DND-41 (cell line): ENCODE results near the gene CHORDC1.

Experiments used
- ATAC-seq: fragments of 200-7000 bp; cut with Tn5 transposase; 3 replicates; pipeline ENCODE4 v1.9.1; 2021; ENCODE audit warnings: low read depth; ENCODE audit not compliant: insufficient read depth
- DNase-seq: peaks from one replicate; pipeline ENCODE4 v3.0.0-alpha.2; 2020
- H2AFZ ChIP-seq: 2 replicates; pipeline ENCODE4 v1.6.0; 2012; ENCODE audit warnings: low read depth, low read length
- H3K27ac ChIP-seq: 2 replicates; pipeline ENCODE4 v1.5.1; 2012; ENCODE audit warnings: low read length, inconsistent platforms
- H3K27me3 ChIP-seq: fragments of 200-600 bp; sonication (generic); 2 replicates; pipeline ENCODE4 v1.6.0; 2012; ENCODE audit warnings: low read length, mild to moderate bottlenecking, inconsistent platforms; ENCODE audit not compliant: insufficient read depth, poor library complexity
- H3K36me3 ChIP-seq: 2 replicates; pipeline ENCODE4 v1.5.1; 2012; ENCODE audit warnings: low read length, inconsistent platforms; ENCODE audit not compliant: insufficient read depth
- H3K4me1 ChIP-seq: 2 replicates; pipeline ENCODE4 v1.5.1; 2012; ENCODE audit warnings: mild to moderate bottlenecking, low read length; ENCODE audit not compliant: insufficient read depth
- H3K4me2 ChIP-seq: 2 replicates; pipeline ENCODE4 v1.6.0; 2012; ENCODE audit warnings: mild to moderate bottlenecking, moderate library complexity, low read length, inconsistent platforms; ENCODE audit not compliant: insufficient read depth
- H3K4me3 ChIP-seq, 2 experiments: fragments of 200-600 bp in 1 of 2; shearing (Covaris generic) in 1 of 2; 2 replicates each; pipeline ENCODE4 v1.5.1; 2012 to 2016; ENCODE audit warnings: inconsistent platforms in 2 of 2, low read length in 2 of 2, mild to moderate bottlenecking in 2 of 2, low read depth in 1 of 2, moderate library complexity in 1 of 2
- H3K79me2 ChIP-seq: 2 replicates; pipeline ENCODE4 v1.6.0; 2012; ENCODE audit warnings: low read length, inconsistent platforms; ENCODE audit not compliant: insufficient read depth
- H3K9ac ChIP-seq: 2 replicates; pipeline ENCODE4 v1.6.0; 2012; ENCODE audit warnings: low read depth, mild to moderate bottlenecking, inconsistent platforms, low read length, moderate library complexity
- H3K9me3 ChIP-seq: 2 replicates; pipeline ENCODE4 v1.5.1; 2012; ENCODE audit warnings: low read length, moderate library complexity, mild to moderate bottlenecking, inconsistent platforms; ENCODE audit not compliant: insufficient read depth, severe bottlenecking
- H4K20me1 ChIP-seq: 2 replicates; pipeline ENCODE4 v1.6.0; 2012; ENCODE audit warnings: low read length; ENCODE audit not compliant: insufficient read depth
- EZH2 ChIP-seq: IDR thresholded peaks from 3 replicates; pipeline ENCODE4 v1.6.1; 2012; ENCODE audit warnings: borderline replicate concordance, low read depth, mild to moderate bottlenecking, moderate library complexity, low read length, inconsistent platforms; ENCODE audit not compliant: severe bottlenecking
- TF ChIP-seq, protein P1 (sequence below): IDR thresholded peaks from 2 replicates; pipeline ENCODE4 v1.5.1; 2012; ENCODE audit warnings: borderline replicate concordance, low read length, moderate library complexity, mild to moderate bottlenecking; ENCODE audit not compliant: poor library complexity, severe bottlenecking; ENCODE audit errors: extremely low read depth

CHORDC1 gene

DNA sequence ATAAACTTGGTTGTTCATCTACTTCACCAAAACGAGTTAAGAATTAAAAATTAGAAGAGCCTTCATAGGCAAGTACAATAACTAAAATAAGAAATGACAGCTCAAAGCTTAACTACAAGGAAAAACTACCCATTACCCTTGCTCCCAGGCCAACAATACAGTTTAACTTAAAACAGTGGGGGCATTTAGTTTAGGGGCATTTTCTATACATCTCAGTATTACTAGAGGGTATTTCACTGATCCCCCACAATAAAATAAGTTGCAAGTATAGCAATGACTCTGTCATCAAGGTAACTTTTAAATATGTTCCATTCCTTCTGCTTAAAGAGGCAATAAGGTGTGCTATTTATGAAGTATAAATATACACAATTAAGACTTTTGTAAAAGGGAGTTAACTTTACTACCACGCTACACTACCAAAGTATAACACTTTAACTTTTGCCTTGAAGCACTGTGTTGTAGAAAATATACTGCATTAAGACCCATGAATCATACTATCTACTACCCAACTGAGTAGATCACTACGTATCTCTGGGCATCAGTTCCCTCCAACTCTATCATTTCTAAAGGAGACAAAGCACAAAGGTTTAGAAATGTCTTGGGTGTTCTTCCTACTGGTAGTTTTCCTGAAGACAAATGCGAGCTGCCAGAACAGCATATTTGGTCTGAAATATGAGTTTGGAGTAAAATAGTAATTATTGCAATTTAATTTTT lies 29.8 kb downstream of the CHORDC1 start:
- ATAC-seq (no peak), DNase-seq (no peak)
- TF ChIP-seq, protein P1, sequence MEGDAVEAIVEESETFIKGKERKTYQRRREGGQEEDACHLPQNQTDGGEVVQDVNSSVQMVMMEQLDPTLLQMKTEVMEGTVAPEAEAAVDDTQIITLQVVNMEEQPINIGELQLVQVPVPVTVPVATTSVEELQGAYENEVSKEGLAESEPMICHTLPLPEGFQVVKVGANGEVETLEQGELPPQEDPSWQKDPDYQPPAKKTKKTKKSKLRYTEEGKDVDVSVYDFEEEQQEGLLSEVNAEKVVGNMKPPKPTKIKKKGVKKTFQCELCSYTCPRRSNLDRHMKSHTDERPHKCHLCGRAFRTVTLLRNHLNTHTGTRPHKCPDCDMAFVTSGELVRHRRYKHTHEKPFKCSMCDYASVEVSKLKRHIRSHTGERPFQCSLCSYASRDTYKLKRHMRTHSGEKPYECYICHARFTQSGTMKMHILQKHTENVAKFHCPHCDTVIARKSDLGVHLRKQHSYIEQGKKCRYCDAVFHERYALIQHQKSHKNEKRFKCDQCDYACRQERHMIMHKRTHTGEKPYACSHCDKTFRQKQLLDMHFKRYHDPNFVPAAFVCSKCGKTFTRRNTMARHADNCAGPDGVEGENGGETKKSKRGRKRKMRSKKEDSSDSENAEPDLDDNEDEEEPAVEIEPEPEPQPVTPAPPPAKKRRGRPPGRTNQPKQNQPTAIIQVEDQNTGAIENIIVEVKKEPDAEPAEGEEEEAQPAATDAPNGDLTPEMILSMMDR: no peak
- TF ChIP-seq EZH2: no peak
- no peak overlapping the region for H2AFZ ChIP-seq
- no peak overlapping the region for H3K4me3 ChIP-seq
- no peaks in the 10 kb centered on the region for H4K20me1 ChIP-seq
- no peak overlapping the region for H3K27ac ChIP-seq
- no peaks in the 10 kb centered on the region for H3K79me2 ChIP-seq
- H3K9me3 ChIP-seq: no peaks in the 10 kb centered on the region
- peaks cover 26% of the 10 kb centered on the region; the same call in 1 of the 2 replicates for H3K36me3 ChIP-seq
- H3K4me1 ChIP-seq: no peaks in the 10 kb centered on the region
- no peak overlapping the region for H3K4me2 ChIP-seq
- H3K27me3 ChIP-seq: no peaks in the 10 kb centered on the region
- H3K9ac ChIP-seq: no peak overlapping the region

DNA sequence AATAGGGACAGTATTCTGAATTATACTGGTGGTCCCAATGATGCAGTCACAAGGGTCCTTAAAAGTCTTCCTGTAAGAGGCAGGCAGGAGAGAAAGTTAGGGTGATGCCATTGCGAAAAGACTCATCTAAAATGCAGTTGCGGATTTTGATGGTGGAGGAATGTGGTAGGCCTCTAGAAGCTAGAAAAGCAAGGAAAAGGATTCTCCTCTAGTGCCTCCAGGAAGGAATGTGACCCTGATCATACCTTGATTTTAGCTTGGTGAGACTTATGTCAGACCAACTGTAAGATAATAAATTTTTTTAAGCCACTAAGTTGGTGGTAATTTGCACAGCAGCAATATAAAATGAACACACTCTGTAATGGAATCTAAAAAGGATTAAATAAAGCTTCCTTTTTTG lies 33.8 kb downstream of the CHORDC1 start:
- Histone ChIP-seq H3K9ac (no peak overlapping the region), H3K4me2 (no peak overlapping the region), H3K36me3 (peaks cover 4% of the 10 kb centered on the region; the same call in 1 of the 2 replicates), H4K20me1 (no peaks in the 10 kb centered on the region), H3K9me3 (no peaks in the 10 kb centered on the region), H3K27ac (no peak overlapping the region), H3K79me2 (no peaks in the 10 kb centered on the region), H3K4me3 (no peak overlapping the region), H3K27me3 (no peaks in the 10 kb centered on the region), H3K4me1 (no peaks in the 10 kb centered on the region), H2AFZ (no peak overlapping the region)
- no peak for DNase-seq
- no peak for TF ChIP-seq EZH2
- TF ChIP-seq, protein P1: no peak
- ATAC-seq: no peak

DNA sequence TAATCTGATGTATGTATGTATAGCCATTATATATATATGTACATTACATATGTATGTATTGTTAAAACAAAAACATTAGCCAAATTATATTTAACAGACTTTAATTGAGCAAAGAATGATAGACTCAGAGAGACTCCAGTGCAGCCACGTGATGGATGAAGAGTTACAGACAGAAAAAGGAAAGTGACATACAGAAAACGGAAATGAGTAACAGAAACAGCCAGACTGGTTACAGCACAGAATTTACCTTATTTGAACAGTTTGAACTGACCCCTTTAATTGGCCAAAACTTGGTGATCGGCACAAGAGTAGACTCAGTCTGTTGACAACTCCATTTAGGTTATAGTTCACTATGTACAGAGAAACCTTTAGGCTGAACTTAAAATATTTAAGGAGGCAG lies 35.0 kb downstream of the CHORDC1 start:
- no peak for TF ChIP-seq EZH2
- TF ChIP-seq, protein P1: no peak
- no peak overlapping the region for H3K4me2 ChIP-seq
- H3K27ac ChIP-seq: no peak overlapping the region
- no peak for DNase-seq
- H3K9ac ChIP-seq: no peak overlapping the region
- H3K36me3 ChIP-seq: peaks cover 4% of the 10 kb centered on the region; the same call in 1 of the 2 replicates
- no peak overlapping the region for H3K4me3 ChIP-seq
- H3K27me3 ChIP-seq: no peaks in the 10 kb centered on the region
- H4K20me1 ChIP-seq: no peaks in the 10 kb centered on the region
- H3K4me1 ChIP-seq: no peaks in the 10 kb centered on the region
- H2AFZ ChIP-seq: no peak overlapping the region
- ATAC-seq: no peak
- no peaks in the 10 kb centered on the region for H3K9me3 ChIP-seq
- no peaks in the 10 kb centered on the region for H3K79me2 ChIP-seq
